K562 (cell line): ENCODE results near the gene DNASE1L1. TPM values are rescaled to one million over a fixed set of nuclear protein-coding genes. Genes with fewer than 3 reads are reported as not detected.

Experiments
- CC2D1A ChIP-seq: fragments of 450-650 bp; IDR thresholded peaks from 2 replicates; pipeline ENCODE4 v1.6.1; 2017; ENCODE audit warnings: mild to moderate bottlenecking
- CREBBP ChIP-seq: IDR thresholded peaks from one replicate; pipeline ENCODE4 v1.6.1; 2012; ENCODE audit warnings: low read depth, mild to moderate bottlenecking, control low read depth, inconsistent platforms, low read length
- EWSR1 ChIP-seq: fragments of 450-650 bp; IDR thresholded peaks from 2 replicates; pipeline ENCODE4 v1.6.1; 2018; ENCODE audit warnings: borderline replicate concordance, mild to moderate bottlenecking, low read depth, moderate library complexity; ENCODE audit not compliant: partially characterized antibody
- FOXK1 ChIP-seq: sonication (generic); formaldehyde crosslinking; IDR thresholded peaks from 2 replicates; pipeline ENCODE4 v1.8.0; 2022; ENCODE audit warnings: missing genetic modification reagents, mild to moderate bottlenecking, borderline replicate concordance
- GABPB2 ChIP-seq: fragments of 250-450 bp; sonication (Bioruptor Pico); conservative IDR thresholded peaks from 2 replicates; pipeline ENCODE4 v1.5.1; 2021; ENCODE audit warnings: mild to moderate bottlenecking
- IFI16 ChIP-seq: fragments of 250-450 bp; sonication (Bioruptor Pico); IDR thresholded peaks from 2 replicates; pipeline ENCODE4 v2.1.2; 2022; ENCODE audit warnings: mild to moderate bottlenecking, inconsistent platforms
- MTA3 ChIP-seq: fragments of 450-650 bp; formaldehyde crosslinking; IDR thresholded peaks from 2 replicates; pipeline ENCODE4 v1.6.1; 2017; ENCODE audit warnings: mild to moderate bottlenecking, borderline replicate concordance
- NCOA6 ChIP-seq: fragments of 450-650 bp; IDR thresholded peaks from 2 replicates; pipeline ENCODE4 v1.6.1; 2017; ENCODE audit warnings: mild to moderate bottlenecking
- NFATC3 ChIP-seq: fragments of 450-650 bp; IDR thresholded peaks from 2 replicates; pipeline ENCODE4 v1.6.1; 2017; ENCODE audit warnings: mild to moderate bottlenecking
- NONO ChIP-seq, 2 experiments: fragments of 200-400 bp in 1 of 2; fragments of 450-650 bp in 1 of 2; formaldehyde crosslinking in 1 of 2; IDR thresholded peaks; 2 replicates each; pipeline ENCODE4 v1.6.1; 2017; ENCODE audit warnings: low read depth in 2 of 2, mild to moderate bottlenecking in 2 of 2, moderate library complexity in 2 of 2, low read length in 1 of 2
- PRMT5 ChIP-seq: sonication (generic); formaldehyde crosslinking; IDR thresholded peaks from 2 replicates; pipeline ENCODE4 v1.5.0; 2020; ENCODE audit warnings: missing genetic modification reagents
- PTTG1 ChIP-seq: fragments of 450-650 bp; IDR thresholded peaks from 2 replicates; pipeline ENCODE4 v1.6.1; 2016; ENCODE audit warnings: low read depth, mild to moderate bottlenecking, missing genetic modification characterization, missing compliant biosample characterization
- RBM17 ChIP-seq: fragments of 200-400 bp; formaldehyde crosslinking; IDR thresholded peaks from 2 replicates; pipeline ENCODE4 v1.6.1; 2017; ENCODE audit warnings: low read depth, mild to moderate bottlenecking, low read length, borderline replicate concordance
- RBM39 ChIP-seq: fragments of 200-400 bp; formaldehyde crosslinking; optimal IDR thresholded peaks from 2 replicates; pipeline ENCODE3; 2018; ENCODE audit warnings: low read depth, low read length
- RNF2 ChIP-seq: sonication (generic); IDR thresholded peaks from 2 replicates; pipeline ENCODE4 v1.6.1; 2016
- SP1 ChIP-seq: sonication (generic); formaldehyde crosslinking; IDR thresholded peaks from 2 replicates; pipeline ENCODE4 v1.8.1; 2022; ENCODE audit warnings: mild to moderate bottlenecking, missing genetic modification reagents
- SRSF1 ChIP-seq: fragments of 200-400 bp; formaldehyde crosslinking; IDR thresholded peaks from 2 replicates; pipeline ENCODE4 v1.6.1; 2017; ENCODE audit warnings: mild to moderate bottlenecking, low read depth, low read length, moderate library complexity
- ZNF143 ChIP-seq: sonication (generic); formaldehyde crosslinking; IDR thresholded peaks from 2 replicates; pipeline ENCODE4 v1.9.0; 2022; ENCODE audit warnings: mild to moderate bottlenecking, missing genetic modification reagents
- ZNF184 ChIP-seq: sonication (generic); formaldehyde crosslinking; IDR thresholded peaks from 2 replicates; pipeline ENCODE4 v1.5.0; 2020; ENCODE audit warnings: missing genetic modification reagents
- ZNF384 ChIP-seq: IDR thresholded peaks from 2 replicates; pipeline ENCODE4 v1.6.1; 2012; ENCODE audit warnings: low read depth, low read length, improper control_type of control experiment
- ZNF586 ChIP-seq: fragments of 450-650 bp; formaldehyde crosslinking; conservative IDR thresholded peaks from 2 replicates; pipeline ENCODE4 v1.4.0; 2020; ENCODE audit warnings: mild to moderate bottlenecking, moderate library complexity
- ZNF717 ChIP-seq: fragments of 250-450 bp; sonication (Bioruptor Pico); IDR thresholded peaks from 2 replicates; pipeline ENCODE4 v1.5.0; 2021
- polyA plus RNA-seq, 8 experiments: library from polyadenylated mRNA; depleted of rRNA in 4 of 8; stranded (reverse) in 5 of 8; unstranded in 3 of 8; fragments of >200 nt; fragmentation: Nextera tagmentation in 2 of 8; fragmentation: Illumina TruSeq in 1 of 8; extraction: Ambion mirVana in 2 of 8; extraction: Trizol in 1 of 8; gene quantifications; 2 replicates each; pipeline versions ENCODE4 v1.2.1 to v1.2.3, GENCODE V29; 2011 to 2014; ENCODE audit warnings: inconsistent platforms in 1 of 8, missing spikeins in 1 of 8
- total RNA-seq, 7 experiments: library from RNA; depleted of rRNA in 6 of 7; stranded (reverse); fragments of >200 nt in 6 of 7; fragmentation: Illumina TruSeq in 2 of 7; extraction: Trizol in 2 of 7; gene quantifications; 2 replicates each; pipeline versions ENCODE4 v1.2.1 to v1.2.3, GENCODE V29; 2011 to 2021; ENCODE audit warnings: low replicate concordance in 1 of 7
- TF ChIP-seq, protein P1 (sequence below): fragments of 250-450 bp; sonication (Bioruptor Pico); IDR thresholded peaks from 2 replicates; pipeline ENCODE4 v1.4.0; 2020
- TF ChIP-seq, protein P2 (sequence below): fragments of 450-650 bp; IDR thresholded peaks from 2 replicates; pipeline ENCODE4 v1.6.1; 2016; ENCODE audit warnings: antibody characterized with exemption

The DNASE1L1 gene
- total and polyA plus RNA-seq, 9 of the 15 experiments (the other 6 are each of a cell fraction or from before 2014, with no cell fraction given): 0.73 to 12.6 (median 7.9) TPM

DNA sequence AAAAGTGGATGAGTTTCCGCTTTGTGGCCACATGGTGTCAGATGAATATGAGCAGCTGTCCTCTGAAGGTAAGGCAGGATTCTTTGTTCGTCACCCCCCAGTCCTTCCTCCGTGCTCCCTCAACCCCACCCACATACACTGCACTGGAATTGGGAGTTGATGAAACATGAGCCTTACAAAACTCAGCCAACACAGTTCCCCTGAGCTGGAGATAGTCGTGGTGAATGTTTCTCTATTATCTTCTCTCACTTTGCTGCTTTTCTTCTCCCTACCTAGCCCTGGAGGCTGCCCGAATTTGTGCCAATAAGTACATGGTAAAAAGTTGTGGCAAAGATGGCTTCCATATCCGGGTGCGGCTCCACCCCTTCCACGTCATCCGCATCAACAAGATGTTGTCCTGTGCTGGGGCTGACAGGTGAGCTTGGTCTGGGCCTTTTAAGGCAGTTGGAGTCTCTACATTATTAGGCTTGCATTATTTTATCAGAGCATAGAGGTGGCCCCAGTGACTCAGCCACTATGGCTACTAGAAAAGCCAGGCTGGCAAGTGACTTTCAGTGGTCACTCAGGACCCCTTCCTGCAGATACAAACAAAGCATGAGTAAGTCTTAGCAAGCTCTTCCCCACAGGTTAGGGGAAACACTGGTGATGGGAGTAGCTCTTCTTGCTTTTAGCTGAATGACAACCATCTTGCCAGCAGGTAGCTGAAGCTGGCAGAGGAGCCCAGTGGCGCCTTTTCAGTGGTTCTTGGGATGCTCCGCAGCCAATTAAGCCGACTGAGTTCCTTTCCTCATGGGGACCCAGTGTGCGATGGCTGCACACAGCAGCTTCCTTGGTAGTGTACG is 9.3 kb downstream of the DNASE1L1 start (continued):
- TF ChIP-seq, protein P1, sequence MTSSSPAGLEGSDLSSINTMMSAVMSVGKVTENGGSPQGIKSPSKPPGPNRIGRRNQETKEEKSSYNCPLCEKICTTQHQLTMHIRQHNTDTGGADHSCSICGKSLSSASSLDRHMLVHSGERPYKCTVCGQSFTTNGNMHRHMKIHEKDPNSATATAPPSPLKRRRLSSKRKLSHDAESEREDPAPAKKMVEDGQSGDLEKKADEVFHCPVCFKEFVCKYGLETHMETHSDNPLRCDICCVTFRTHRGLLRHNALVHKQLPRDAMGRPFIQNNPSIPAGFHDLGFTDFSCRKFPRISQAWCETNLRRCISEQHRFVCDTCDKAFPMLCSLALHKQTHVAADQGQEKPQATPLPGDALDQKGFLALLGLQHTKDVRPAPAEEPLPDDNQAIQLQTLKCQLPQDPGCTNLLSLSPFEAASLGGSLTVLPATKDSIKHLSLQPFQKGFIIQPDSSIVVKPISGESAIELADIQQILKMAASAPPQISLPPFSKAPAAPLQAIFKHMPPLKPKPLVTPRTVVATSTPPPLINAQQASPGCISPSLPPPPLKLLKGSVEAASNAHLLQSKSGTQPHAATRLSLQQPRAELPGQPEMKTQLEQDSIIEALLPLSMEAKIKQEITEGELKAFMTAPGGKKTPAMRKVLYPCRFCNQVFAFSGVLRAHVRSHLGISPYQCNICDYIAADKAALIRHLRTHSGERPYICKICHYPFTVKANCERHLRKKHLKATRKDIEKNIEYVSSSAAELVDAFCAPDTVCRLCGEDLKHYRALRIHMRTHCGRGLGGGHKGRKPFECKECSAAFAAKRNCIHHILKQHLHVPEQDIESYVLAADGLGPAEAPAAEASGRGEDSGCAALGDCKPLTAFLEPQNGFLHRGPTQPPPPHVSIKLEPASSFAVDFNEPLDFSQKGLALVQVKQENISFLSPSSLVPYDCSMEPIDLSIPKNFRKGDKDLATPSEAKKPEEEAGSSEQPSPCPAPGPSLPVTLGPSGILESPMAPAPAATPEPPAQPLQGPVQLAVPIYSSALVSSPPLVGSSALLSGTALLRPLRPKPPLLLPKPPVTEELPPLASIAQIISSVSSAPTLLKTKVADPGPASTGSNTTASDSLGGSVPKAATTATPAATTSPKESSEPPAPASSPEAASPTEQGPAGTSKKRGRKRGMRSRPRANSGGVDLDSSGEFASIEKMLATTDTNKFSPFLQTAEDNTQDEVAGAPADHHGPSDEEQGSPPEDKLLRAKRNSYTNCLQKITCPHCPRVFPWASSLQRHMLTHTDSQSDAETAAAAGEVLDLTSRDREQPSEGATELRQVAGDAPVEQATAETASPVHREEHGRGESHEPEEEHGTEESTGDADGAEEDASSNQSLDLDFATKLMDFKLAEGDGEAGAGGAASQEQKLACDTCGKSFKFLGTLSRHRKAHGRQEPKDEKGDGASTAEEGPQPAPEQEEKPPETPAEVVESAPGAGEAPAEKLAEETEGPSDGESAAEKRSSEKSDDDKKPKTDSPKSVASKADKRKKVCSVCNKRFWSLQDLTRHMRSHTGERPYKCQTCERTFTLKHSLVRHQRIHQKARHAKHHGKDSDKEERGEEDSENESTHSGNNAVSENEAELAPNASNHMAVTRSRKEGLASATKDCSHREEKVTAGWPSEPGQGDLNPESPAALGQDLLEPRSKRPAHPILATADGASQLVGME (CRISPR knock-in tag): no peak
- TF ChIP-seq RBM39 (peak; percentile 51), NCOA6 (no peak), NONO (IDR thresholded peaks at IDR 0.05; ENCODE audit: low read depth in 2 of 2, low read length in 1 of 2) (no peak), ZNF586 (no peak), RBM17 (no peak), SRSF1 (no peak), RNF2 (no peak), ZNF143 (CRISPR knock-in tag) (no peak), PRMT5 (CRISPR knock-in tag) (no peak), SP1 (CRISPR knock-in tag) (0 out of 2 replicates have a peak, but pooled peaks have one; percentile 46), PTTG1 (tag) (no peak), ZNF717 (CRISPR knock-in tag) (no peak), CREBBP (no peak), IFI16 (CRISPR knock-in tag) (no peak), FOXK1 (0 out of 2 replicates have a peak, but pooled peaks have one; percentile 15), ZNF384 (no peak), CC2D1A (no peak), MTA3 (no peak), ZNF184 (CRISPR knock-in tag) (no peak), EWSR1 (no peak), NFATC3 (no peak), GABPB2 (CRISPR knock-in tag) (no peak)
- TF ChIP-seq, protein P2, sequence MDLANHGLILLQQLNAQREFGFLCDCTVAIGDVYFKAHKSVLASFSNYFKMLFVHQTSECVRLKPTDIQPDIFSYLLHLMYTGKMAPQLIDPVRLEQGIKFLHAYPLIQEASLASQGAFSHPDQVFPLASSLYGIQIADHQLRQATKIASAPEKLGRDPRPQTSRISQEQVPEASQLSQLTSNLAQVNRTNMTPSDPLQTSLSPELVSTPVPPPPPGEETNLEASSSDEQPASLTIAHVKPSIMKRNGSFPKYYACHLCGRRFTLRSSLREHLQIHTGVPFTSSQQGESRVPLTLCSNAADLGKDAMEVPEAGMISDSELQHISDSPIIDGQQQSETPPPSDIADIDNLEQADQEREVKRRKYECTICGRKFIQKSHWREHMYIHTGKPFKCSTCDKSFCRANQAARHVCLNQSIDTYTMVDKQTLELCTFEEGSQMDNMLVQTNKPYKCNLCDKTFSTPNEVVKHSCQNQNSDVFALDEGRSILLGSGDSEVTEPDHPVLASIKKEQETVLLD: no peak
